PC-3 (cell line): ENCODE data around the gene RNF20.

ENCODE experiments used
- CTCF ChIP-seq: fragments of 300-600 bp; sonication (generic); conservative IDR thresholded peaks from 2 replicates; pipeline ENCODE4 v1.5.1; 2017; ENCODE audit warnings: antibody characterized with exemption, low read depth, mild to moderate bottlenecking, low read length
- EZH2 ChIP-seq: fragments of 300-600 bp; sonication (generic); IDR thresholded peaks from one replicate; pipeline ENCODE4 v1.6.1; 2017; ENCODE audit warnings: antibody characterized with exemption, mild to moderate bottlenecking, low read length; ENCODE audit not compliant: unreplicated experiment
- EZH2phosphoT487 ChIP-seq: fragments of 300-600 bp; sonication (generic); IDR thresholded peaks from 2 replicates; pipeline ENCODE4 v1.6.1; 2018; ENCODE audit warnings: mild to moderate bottlenecking, antibody characterized with exemption, low read length, borderline replicate concordance

DNA sequence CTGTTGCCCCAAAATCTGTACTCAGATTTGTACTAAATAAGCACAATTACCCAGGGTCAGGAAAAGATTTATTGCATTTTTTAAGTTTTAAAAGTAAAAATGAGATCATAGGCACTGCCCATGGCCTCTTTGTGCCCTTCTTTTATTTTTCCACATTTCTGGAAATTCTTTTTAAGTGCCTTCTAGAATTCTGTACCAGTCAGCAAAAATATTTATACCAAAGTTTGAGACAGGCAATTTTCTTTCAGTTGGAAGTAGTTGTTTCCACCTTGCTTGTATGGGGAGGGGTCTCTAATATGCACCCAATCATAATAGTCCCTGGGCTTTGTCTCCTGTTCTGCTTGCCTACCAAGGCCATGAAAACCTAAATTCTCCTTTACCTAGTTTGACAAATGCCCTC lies 5.6 kb upstream of the RNF20 start:
- TF ChIP-seq CTCF (no peak), EZH2 (no peak), EZH2phosphoT487 (no peak)
